HG02798 (cell line): ENCODE measurements around the gene PERCC1.

Experiments used
- ATAC-seq: cut with Tn5 transposase; IDR thresholded peaks from one replicate; pipeline ENCODE4 v1.9.1; 2021; ENCODE audit warnings: mild to moderate bottlenecking; ENCODE audit not compliant: unreplicated experiment, poor library complexity

The PERCC1 gene

DNA sequence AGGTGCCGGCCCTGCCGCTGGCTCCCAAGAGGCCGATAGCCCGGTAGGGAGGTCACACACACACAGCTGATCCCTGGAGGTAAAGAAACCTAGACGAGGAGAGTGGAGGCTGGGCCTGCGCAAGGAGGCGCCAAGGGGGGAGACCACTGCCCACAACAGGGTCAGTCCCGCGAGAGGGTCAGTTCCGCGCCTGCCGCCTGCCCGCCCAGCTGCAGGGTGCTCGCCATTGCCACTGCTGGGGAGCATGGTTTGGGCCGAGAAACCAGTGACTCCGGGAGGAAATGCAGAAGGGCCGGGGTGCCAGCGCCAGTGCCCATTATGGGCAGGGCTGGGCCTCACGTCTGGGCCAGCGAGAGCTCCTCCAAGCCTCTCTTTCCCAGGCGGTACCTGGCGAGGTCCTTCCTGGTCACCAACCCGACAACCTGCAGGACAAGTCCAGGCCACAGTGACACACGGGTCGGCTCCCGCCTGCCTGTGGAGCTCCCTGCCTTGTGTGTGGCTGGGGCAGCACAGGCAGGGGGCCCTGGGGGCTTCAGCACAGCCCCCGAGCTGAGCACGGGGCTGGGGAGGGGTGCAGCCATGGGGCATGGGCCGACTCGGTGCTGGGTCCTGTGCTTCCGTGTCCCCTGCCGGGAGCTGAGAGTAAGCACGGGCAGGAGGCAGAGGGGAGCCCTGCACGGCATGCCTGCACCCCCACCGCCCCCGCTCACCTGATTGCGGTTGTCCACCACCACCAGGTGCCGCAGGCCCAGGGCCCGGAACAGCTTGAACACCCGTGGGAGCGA lies 15.6 kb downstream of the PERCC1 start:
- ATAC-seq, result no peak

DNA sequence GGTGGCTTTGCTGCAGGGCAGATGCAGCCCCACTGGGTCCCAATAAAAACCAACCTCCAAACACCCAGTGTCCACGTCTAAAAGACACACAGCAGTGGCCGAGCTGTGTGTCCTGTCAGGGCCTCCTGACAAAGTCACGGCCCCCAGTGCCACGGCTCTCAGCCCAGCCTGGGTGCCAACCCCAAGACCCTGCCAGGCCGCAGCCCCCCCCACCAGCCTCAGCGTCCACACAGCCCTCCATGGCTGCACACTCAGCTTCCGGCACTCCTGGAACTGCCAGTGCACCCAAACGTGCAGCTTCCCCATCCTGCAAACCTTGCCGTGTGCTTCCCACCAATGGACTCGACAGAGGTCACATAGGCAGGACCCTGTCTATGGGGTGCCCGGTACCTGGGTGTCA lies 17.1 kb downstream of the PERCC1 start:
- ATAC-seq, result no peak

DNA sequence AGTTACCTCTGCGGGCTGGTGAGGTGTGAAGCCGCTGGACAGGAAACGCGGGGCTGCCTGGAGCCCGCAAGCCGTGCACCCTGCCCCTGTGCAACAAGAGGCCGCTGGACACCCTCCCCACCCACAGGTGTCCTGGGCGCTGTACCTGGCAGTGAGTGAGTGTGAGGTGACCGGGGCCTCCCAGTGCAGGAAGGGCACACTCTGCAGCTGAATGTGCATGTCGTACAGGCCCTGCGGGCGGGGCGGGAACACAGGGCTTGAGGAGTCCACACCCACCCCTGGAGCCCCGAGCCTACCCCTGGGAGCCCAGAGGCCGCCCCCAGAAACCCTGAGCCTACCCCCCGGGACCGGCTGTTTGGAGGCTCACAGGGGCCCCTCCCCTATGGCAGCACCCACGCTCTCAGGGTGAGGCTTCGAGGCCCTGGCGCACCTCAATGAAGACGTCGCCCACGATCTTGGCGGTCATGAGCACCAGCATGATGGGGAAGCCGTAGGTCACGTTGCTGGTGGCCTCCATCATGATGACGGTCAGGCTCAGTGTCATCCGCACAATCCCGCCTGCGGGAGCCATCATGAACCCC lies 17.7 kb downstream of the PERCC1 start:
- ATAC-seq, result no peak

DNA sequence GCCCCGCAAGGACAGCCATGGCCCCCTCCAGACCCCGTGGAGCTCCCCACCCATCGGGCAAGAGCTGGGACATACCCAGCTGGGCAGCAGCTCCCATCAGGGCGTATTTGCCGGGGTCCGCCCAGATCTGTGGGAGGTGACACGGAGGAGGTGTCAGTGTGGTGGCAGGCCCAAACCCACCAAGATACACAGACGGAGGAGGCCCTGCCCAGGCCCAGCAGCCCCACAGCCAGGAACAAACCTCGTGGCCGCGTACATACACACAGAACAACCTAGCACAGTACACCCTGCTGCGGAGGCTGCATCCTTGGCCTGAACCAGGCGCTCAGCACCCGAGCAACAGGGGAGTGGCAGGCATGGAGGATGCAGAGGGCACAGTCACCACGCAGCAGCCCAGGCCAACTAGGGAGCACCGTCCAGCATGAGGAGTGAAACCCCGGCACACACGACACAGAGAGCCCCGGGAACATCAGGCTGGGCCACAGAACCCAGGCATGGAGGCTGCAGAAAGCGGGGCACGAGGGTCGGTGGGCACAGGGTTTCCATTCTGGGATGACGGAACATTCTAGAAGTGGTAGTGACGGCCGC lies 18.4 kb downstream of the PERCC1 start:
- ATAC-seq, result no peak

DNA sequence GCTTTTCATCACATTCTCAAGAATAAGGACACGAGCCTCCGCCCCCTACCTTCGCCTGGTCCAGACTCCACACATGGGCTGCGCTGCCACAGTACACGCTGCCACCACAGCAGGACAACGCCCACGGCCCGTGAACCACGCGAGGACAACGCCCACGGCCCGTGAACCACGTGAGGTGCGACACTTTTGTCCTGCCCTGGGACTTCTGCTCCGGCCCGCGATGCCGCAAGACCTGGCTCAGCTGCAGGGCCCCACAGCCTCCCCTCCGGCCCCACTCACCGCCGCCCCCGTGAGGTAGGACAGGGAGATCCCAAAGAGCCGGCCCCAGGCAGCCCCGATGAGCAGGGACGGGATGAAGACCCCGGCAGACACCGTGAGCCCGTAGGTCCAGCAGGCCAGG lies 19.3 kb downstream of the PERCC1 start:
- no peak for ATAC-seq

DNA sequence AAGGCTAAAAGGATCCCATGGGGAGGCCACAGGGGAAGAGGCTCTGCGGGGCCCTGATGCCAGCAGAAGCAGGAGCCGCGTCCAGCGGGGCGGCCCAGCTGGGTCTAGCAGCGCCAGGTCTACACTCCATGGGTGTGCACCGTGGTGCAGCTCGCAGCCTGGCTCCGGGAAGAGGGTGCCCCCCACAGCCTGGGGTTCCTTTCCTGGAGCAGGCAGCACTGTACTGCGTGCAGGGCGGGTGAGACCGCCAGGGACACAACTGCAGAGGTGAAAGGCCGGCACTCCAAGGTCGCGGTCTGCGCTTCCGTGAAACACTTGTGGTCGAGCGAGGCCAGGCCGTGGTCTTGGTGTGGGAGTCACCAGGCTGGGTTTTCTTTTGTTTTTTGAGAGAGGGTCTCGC lies 20.0 kb downstream of the PERCC1 start:
- no peak for ATAC-seq

DNA sequence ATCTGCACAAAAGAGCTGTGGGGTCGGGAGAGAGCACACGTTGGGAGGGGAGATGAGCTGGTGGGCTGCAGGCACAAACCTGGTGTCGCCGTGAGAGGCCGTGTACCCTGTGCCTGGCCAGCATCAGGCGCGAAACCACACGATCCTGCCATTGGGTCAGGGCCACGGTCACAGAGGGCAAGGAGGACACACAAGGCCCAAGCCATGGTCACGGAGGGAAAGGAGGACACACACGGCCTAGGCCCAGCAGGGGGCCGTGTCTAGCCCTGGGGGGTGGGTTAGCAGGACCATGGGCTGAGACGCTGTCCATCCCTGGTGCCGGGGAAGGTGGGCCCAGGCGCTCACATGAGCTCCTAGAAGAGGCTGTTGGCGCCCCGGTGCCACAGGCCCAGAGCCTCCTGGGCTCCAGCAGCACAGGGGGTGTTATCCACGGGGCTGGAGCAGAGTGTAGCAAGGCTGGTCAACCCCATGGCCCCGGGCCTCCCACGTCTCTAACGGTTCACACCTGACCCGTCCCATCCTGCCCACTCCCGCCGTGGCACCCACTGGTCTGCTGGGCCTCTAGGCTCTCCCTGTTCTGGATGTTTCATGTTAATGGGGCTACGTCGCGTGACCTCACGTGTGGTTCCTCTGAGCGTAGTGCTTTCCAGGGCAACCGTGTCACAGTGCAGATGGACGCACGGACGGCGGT lies 21.0 kb downstream of the PERCC1 start:
- no peak for ATAC-seq

DNA sequence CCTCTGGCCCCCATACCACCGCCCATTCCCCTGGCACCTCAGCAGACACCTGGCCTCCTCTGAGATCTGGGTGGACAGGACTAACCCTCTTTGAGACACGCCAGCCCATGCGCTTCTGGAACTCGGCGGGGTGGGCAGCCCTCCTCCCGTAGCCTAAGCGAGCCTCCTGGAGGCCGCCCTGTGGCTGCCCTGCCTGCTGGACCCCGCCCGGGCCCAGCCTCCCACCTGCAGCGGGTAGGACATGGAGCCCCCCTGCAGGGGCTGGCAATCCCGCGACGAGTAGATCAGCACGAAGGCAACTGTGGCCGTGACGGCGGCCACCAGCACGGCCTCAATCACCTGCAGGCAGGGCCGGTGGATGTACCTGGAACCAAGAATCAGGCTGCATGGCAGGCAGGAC lies 21.7 kb downstream of the PERCC1 start:
- ATAC-seq, result no peak

DNA sequence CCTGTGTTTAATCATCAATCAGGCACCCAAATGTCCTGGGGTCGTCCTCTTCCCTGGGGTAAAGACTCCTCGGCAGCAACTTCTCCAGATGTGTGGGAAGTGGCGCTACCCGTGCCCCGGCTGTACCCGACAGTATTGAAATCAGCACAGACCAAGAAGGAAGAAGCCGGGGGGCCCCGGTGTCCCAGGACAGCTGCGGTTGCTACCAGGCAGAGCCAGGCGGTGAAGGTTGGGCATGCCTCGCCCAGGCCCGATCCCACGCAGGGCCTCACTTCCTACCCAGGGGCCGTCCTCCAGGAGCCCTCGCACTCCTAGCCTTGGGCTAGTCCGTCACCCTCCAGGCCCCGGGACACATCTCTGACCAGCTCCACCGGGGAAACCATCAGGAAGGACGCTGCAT lies 22.4 kb downstream of the PERCC1 start:
- no peak for ATAC-seq

DNA sequence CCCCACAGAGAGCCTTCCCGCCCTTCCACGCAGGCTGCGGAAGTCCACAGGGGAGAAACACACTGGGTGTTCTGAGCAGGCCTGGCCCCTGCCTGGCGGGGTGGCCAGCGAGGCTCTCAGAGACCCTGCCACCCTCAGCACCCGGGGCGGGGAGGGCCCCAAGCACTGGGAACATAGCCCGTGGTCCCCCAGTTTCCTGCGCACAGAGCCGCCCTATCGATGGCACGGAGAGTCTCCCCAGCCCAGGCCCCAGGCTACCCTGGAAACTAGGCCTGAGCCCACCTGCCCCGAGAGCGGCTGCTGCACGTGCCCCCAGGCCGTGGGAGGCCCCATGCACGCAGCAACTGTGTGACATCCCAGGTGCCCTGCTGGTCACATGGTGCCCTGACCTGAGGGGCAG lies 23.7 kb downstream of the PERCC1 start:
- no peak for ATAC-seq

DNA sequence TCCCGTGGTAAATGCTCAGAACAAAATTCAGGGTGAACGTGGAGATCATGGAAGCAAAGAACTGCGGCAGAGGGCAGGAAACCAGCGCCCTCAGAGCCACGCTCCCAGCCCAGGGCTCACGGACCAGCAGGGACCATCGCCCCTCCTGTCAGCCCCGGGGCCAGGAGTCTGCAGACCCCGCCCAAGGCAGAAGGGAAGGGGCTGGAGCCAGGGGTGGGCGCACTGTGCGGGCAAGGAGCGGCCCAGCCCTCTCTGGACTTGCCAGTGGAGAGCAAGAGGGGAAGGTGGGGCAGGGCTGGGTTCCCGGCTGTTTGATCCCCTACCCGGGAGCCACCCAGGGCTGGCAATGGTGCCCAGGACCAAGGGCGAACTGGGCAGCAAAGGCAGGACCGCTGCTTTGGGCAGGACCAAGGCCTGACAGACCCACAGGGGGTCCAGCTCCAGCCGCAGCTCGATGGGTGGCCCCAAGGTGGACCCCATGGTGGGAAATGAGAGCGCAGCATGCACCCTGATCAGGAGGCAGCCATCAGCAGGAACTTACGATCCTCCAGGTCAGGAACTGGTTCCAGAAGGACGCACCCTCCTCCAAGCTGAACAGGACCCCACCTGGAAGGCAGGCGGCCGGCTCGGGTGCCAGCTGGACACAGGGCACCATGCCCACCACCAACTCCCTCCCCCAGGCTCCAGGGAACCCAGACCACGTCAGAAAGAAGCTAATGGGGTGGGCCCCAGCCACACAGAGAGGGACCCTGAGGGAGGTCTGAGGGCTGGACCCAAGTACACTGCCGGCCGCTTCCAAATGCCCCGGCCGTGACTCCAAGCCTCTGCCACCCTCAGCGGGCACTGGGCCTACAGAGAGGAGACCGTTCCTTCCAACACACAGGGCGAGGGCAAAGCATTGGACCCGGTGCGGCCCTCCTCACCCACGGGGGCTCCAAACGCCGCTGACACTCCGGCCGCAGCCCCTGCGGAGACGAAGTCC lies 24.6 kb downstream of the PERCC1 start:
- ATAC-seq, result no peak

DNA sequence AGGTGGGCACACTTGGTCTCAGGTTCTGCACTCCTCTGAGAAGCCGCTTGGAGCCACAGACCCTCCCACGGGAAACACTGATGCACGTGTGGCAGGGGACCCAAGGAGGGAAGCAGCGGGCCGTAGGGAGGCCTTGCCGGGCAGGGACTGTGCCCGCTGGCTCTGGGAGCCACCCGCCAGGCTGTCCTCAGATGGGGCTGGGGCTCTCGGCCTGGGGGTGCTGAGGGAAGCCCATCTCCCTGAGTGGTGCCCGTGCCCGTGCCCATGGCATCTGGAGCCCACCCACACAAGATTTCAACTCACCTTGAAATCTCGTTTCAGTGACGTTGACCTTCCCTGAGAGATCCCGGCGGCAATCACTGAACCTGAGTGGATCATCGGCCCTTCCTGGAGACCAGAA lies 26.1 kb downstream of the PERCC1 start:
- ATAC-seq, result no peak

DNA sequence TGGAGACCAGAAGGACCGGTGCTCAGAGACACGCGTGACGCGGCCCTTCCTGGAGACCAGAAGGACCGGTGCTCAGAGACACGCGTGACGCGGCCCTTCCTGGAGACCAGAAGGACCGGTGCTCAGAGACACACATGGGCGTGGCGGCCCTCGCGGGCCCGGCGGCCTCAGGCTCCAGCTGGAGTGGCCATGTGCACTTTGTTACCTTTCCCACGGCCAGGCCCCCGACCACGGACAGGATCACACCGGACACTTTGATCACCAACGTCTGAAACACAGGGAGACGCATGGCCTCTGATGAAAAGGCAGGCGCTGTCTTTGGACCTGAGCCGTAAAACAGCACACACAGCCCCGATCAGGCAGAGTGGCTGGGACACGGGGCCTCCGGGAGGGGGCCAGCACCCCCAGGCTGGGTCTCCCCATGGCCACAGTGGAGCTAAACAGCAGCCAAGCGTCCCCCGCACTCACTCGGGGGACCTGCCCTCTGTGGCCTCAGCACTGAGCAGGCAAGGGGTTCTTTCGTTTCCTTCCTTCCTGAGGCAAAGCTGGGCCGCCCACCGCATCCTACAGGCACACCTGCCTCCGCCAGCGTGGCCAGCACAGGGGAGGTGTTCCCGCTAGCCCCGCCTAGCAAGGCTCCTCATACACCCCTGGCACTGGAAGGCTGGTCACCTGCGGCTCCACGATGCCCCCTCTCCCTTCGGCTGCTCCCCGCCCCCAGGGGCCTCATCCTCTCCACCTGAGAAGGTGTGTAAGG lies 26.8 kb downstream of the PERCC1 start:
- no peak for ATAC-seq

DNA sequence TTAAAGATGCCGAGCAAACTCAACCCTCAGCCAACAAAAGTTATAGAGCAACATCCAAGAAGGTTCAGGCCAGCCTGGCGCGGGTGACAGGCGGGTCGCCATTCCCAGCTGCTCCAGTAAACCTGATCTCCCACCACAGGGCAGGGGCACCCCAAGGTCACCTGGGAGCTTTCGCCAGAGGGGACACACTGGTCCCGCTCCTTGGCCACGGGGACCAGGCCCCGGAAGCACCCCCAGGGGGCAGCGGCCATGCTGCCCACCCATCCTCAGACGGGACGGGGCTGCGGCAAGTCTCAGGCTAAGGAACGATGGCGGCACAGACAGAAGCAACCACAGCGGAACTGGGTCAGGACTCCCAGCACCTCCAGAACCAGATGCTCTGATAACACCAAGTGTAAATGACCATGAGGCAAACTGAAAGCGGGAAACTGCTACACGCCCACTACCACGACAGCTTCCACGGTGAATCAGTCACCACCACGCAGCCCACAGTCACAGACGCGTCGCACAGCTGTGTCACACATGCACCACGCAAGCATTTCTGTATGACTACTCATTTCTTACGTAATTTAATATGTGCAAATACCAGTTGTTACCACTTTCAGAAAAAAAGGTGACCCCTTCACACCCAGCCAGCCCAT lies 27.6 kb downstream of the PERCC1 start:
- no peak for ATAC-seq

DNA sequence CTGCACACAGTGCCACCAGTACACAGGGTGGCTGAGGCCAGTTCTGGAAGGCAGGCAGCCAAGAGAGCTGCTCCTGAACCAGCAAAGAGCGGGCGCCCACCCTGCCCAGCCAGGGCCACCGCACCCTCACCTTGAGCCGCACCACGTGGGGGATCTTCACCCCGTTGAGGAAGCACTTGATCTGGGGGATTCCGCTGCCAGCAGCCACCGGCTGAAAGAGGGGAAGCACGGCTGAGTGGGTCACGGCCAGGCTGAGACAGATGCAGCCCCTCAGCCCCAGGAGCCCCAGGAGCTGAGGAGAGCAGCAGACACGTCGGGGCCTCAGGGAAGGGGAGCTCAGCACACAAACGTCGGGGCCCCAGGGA lies 28.1 kb downstream of the PERCC1 start:
- ATAC-seq, result no peak

DNA sequence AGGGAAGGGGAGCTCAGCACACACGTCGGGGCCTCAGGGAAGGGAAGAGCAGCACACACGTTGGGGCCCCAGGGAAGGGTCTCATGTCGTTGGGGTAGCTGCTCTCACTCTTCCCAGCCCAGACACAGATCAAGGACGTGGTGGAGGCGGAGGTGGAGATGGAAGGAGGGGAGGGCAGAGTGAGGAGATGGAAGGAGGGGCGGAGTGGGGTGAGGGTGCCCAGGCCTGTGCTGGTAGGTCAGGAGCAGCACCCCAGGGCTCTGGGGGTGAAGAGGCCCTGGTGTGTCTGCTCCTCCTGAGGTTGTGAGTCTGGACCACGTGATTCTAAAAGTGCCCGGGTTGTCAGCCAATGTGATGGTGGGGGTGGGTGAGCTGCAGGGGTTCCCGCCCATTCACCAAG lies 29.1 kb downstream of the PERCC1 start:
- ATAC-seq, result no peak

DNA sequence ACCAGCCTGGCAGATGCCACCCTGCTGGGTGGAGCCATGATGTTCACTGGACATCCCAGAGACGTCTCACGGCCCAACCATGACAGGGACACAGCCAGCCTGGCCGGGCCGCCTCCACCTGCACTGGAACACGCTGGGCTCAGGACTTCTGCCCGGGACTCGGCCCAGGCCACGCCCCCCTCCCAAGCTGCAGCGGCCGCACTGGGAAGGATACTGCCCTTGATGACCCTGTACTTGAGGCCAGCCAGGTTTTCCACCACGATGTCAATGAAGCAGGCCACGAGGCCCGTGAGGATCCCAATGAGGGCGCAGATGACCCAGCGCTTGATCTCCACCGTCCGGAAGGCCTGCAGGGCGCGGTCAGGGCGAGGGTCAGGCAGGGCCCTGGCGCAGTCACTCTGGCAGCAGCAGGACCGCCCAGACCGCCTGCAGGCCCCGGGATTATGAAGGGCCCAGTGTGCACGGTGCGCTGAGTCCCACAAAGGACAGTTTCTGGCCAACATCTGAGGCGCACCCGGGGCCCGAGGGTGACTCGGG lies 29.8 kb downstream of the PERCC1 start:
- ATAC-seq, result no peak

DNA sequence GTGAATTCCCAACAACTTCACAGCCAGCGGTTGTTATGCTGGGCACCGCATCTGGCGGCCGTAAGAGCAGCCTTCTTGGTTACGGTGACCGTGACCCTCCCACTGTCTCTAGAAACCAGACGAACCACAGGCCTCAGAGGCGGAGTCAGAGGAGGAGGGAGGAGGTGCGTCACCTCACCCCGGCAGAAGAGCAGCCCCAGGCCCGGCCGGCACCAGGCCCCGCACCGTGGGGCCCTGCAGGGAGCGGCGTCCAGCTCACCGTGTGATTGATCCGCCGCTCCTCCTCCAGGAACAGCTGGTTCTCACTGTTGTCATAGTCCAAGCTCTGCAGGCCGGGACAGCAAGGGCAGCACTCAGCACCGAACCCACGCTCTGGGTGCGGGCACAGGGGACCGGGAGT lies 30.3 kb downstream of the PERCC1 start:
- ATAC-seq, result no peak
